Prostate gland (tissue), 2 donors: ENCODE measurements around the gene PYDC1.

ENCODE experiments used
- CTCF ChIP-seq, 4 experiments: fragments of 200-600 bp in 2 of 4; fragments of 450-650 bp in 2 of 4; sonication (generic) in 2 of 4; IDR thresholded peaks; 1 replicate in 3 of 4; 2 replicates in 1 of 4; pipeline ENCODE4 v1.5.1; 2016 to 2019; ENCODE audit warnings: antibody characterized with exemption in 4 of 4, mild to moderate bottlenecking in 2 of 4, moderate library complexity in 2 of 4
- POLR2A ChIP-seq: fragments of 450-650 bp; IDR thresholded peaks from one replicate; pipeline ENCODE4 v1.6.1; 2016; ENCODE audit warnings: antibody characterized with exemption, mild to moderate bottlenecking
- POLR2AphosphoS5 ChIP-seq: sonication (generic); formaldehyde crosslinking; IDR thresholded peaks from one replicate; pipeline ENCODE4 v1.6.1; 2017; ENCODE audit warnings: antibody characterized with exemption

- TF ChIP-seq POLR2A (no peak), CTCF (IDR thresholded peaks at IDR 0.05) (no peak), POLR2AphosphoS5 (no peak)
Observed at GRCh38 chr16:31177136-31177535, 39.8 kb downstream of the PYDC1 start.
